Spleen (tissue), 7 donors: ENCODE results near the gene TRERF1.

Experiments used
- CTCF ChIP-seq, 11 experiments: fragments of 200-600 bp in 7 of 11; fragments of 450-650 bp in 4 of 11; sonication (generic) in 4 of 11; IDR thresholded peaks in 8 of 11; conservative IDR thresholded peaks in 3 of 11; 1 replicate in 7 of 11; 2 replicates in 4 of 11; pipeline versions ENCODE4 v1.4.0 to v1.8.0; 2016 to 2021; ENCODE audit warnings: antibody characterized with exemption in 11 of 11, inconsistent platforms in 4 of 11, mild to moderate bottlenecking in 1 of 11
- POLR2A ChIP-seq, 3 donors: fragments of 450-650 bp; IDR thresholded peaks; one replicate each; pipeline ENCODE4 v1.5.1; 2017; ENCODE audit warnings: antibody characterized with exemption in 3 of 3, mild to moderate bottlenecking in 1 of 3
- POLR2AphosphoS5 ChIP-seq, 3 donors: sonication (generic); formaldehyde crosslinking; IDR thresholded peaks; one replicate each; pipeline ENCODE4 v1.5.1; 2017; ENCODE audit warnings: antibody characterized with exemption in 3 of 3
- donor health status: DM: no; HTN: no; CAD: no; lungs with moderate emphysema.
- donor health status: DM: no; HTN: no; CAD: no.
- donor health status: DM: no; HTN: no; CAD: no.

DNA sequence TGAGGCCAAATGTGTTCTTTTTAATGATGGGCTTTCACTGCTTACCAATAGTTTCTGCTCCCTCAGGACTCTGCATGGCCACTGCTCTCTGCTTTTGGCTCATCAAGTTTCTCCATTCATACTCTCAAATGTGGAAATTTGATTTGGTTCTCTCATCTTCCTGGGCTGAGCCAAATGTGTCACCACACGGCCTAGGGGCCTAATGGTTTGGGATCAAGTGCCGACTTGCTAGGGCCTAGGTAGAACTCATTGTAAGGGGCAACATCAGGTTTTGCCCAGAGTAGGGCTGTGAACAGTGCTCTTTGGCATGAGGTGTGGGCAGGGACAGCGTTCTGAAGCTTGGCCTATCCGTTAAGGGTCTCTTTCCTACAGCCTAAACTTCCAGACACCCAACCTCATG is 230.2 kb downstream of the TRERF1 start:
- TF ChIP-seq CTCF (IDR thresholded peaks at IDR 0.05 in 8 of 11, conservative IDR thresholded peaks at IDR 0.05 in 3 of 11) (no peak), POLR2A (IDR thresholded peaks at IDR 0.05) (no peak), POLR2AphosphoS5 (IDR thresholded peaks at IDR 0.05) (no peak)
